Islet precursor cell (in vitro differentiated cells): Measurements from ENCODE around the gene OLFM1.
A peak's percentile ranks its signal among the peaks of the same experiment; 100 is the strongest.
"Not testable (repeated sequence)": the region's sequence is repeated elsewhere in the genome, so short reads cannot be mapped to it uniquely, and the experiment has no call there.

Source experiments
- DNase-seq: peaks from one replicate; pipeline ENCODE4 v3.0.0-alpha.2; 2018

OLFM1 gene

DNA sequence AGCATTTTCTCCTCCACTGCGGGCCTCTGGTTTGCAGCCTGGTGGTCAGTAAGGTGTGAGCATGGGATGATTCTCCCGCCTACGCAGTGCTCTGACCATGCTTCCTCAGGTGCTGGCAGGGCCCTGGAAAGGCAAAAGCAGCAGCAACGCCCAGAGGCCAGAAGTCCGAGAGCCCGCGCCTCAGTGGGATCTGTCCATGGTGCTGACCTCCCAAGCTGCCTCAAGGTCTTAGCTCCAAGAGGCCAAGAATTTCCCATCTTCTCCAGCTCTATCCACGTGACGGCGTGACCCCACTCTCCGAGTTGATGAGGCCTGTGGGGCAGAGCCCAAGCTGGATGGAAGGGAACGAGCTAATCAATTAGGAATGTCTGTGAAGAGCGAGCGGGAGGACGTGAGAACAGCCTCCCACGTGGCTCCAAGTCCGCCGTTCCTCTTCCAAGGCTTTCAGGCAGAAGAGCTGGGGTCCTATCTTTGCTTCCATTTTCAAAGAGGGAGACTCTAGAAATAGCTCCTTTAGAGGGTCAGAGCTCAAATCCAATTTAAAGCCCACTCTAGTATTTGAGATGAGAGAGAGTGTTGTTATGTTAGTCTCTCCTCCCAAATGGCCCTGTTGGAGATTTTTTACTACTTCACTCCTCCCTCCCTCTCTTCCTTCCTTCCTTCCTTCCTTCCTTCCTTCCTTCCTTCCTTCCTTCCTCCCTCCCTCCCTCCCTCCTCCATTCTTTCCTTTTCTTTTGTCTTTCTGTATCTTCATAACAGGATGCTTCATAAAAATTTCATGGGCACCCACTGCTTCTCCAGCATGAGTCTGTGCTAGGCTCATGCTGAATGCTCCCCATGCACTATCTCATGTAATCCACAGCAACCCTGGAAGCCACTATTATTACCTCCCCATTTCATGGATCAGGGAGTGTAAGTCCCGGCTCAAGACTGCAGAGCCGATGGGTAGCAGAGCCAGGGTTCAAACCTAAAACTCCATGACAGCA lies 69.3 kb downstream of the OLFM1 start:
- DNase-seq: peak; percentile 91

DNA sequence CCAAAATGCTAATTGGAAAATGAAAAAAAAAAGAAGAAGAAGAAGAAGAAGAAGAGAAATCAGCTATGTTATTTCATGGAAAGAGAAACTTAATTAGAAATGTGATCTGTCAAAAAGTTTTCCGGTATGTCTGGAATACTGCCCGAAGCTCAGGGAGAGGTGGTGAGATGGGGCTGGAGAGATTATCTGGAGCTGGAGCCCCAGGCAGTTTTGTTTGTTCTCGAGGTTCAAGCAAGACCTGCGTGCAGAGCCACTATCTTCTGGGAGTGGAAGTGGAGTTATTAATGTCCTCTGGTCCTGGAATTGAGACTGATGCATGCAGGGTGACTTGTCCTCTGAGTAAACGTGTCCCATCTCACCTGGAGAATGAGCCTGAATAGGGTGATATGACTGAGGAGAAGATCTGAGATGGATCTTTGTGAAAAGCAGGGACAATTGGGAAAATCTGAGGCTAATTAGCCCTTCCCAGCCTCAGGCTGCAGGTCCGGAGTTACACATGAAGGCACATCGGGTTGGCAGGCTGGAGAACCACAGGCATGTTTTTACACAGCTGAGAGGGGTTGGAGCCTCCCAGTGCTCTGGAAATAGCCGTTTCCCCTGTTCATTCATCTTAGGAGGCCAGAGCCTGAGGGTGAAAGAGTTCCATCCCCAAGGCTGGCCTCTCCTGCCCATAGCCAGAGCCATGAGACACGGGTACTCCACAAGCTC lies 70.5 kb downstream of the OLFM1 start:
- no peak for DNase-seq

DNA sequence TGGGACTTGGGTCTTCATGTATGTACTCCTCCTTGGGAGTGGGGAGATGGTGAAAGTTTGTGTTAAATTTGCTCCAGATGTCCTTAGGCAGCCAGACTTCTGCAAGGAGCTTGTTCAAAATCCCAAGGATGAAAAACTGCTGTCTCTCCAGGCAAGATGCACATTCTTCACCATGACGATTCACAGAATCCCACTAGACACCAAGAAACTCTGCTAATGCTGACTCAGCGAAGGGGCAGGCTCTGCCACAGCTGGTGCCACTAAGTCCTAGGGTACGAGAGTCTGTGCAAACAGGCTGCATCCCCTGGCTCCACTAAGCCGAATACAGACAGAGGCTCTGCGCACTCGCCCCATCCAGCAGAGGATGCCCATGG lies 71.1 kb downstream of the OLFM1 start:
- DNase-seq: no peak

DNA sequence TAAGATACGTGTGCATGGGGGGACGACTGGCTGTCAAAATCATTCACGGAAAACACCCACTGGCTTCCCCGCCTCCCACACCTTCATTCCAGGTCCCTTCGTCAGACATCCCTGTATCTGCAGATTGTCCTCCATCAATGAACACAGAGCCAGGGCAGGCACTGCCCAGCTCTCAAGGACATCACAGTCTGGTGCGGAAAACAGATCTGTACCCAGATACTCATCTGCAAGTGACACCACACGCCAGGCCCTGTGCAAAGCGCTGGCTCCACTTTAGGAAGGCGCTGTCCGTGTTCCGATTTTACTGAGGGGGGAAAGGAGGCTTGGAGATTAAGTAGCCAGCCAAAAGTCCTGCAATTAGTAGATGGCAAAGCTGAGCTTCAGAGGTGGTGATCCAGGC lies 72.3 kb downstream of the OLFM1 start:
- no peak for DNase-seq

DNA sequence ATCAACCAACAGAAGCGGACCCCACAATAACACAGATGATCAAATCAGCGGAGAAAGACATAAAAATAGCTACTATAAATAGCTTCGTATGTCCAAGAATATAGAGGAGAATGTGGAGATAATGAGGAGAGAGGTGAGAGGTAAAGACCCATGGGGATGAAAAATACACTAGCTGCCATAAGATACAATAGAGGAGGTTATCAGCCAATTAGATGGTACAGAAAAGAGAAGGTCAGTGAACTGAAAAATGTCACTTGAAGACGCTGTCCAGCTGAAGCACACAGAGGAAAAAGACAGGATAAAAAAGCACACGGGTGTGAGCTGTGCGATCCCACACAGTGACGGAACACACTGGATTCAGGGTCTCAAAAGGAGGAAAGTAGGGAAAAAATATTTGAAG lies 73.4 kb downstream of the OLFM1 start:
- no peak for DNase-seq

DNA sequence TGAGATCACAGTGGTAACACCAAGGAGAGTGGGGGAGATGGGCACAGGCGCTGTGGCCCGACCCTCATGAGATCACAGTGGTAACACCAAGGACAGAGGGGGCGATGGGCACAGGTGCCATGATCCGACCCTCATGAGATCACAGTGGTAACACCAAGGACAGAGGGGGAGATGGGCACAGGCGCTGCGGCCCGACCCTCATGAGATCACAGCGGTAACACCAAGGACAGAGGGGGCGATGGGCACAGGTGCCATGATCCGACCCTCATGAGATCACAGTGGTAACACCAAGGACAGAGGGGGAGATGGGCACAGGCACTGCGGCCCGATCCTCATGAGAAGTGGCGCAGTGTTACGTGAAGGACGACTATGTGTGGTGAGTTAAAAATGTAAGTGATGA lies 75.1 kb downstream of the OLFM1 start:
- DNase-seq: not testable (repeated sequence)

DNA sequence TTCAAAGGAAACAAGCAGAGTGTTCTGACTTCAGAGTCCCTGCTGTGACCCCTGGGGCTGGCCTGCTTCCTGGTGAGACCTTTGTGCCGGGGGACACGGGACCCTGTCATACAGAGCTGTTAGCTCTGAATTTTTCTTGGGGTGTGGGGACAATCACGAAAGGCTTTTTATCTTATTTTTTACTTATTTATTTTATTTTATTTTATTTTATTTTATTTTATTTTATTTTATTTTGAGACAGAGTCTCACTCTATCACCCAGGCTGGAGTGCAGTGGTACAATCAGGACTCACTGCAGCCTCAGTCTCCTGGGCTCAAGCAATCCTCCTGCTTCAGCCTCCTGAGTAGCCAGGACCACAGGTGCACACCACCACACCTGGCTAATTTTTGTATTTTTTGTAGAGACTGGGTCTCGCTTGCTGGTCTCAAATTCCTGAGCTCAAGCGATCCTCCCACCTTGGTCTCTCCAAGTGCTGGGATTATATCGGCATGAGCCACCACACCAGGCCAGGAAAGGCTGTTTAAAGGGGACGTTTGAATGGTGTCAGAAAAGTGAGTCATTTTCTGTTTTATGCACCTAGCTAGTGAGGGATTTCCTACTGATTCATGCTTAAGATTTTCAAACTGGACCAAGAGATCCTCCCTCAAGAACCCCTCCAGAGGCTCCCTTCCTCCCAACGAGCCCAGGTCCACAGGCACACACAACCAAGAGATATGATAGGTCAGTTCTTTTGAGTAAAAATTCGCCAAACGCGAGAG lies 75.7 kb downstream of the OLFM1 start:
- DNase-seq: no peak

DNA sequence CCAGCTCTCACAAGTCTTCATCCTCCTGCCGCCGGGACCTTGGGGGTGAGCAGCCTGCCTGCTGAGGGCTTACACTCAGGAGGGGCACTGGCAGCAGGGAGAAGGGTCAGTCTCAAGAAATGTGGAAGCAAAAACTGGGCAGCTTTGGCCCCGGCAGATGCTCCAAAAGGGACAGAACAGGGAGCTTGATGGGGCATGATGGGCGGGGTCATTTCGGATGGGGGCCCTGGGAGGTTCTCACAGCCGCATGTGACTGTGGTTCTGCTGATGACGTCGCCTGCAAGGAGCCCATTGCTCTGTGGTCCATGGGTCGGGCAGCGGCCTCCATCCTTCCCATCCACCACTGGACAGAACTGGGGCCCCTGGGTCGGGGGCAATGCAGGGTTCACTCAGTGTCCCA lies 76.6 kb downstream of the OLFM1 start:
- DNase-seq: no peak

DNA sequence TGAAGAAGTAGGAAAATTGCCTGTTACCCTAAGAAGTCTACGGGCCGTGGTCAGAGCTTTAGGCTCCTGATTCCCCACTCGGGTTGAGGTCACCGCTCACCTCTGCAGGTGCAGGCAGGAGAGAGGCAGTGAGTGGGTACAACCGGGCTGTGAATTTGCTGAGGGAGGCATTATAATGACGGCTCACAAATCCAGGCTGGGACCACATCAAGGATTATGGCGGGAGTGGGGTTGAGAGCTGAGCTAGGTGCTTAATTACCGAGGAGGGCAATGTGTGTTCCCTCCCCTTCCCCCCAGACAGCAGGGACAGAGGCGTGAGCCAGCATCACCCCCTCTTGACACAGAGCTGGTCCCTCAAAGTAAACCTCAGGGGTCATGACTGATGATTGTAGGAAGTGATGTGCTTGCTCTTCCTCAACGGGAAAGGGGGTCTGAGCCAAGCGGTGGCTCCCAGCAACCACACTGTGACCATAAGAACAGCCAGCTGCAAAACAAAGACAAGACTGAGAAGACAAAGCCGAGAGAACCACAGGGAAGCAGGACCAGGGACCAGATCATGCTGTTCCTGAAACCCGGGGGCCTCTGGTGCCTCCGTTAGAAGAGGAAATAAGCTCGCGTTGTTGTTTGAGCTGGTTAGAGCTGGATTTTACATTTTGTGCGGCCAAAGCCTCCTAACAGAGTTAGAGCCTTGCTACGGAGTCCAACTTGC lies 77.7 kb downstream of the OLFM1 start:
- no peak for DNase-seq

DNA sequence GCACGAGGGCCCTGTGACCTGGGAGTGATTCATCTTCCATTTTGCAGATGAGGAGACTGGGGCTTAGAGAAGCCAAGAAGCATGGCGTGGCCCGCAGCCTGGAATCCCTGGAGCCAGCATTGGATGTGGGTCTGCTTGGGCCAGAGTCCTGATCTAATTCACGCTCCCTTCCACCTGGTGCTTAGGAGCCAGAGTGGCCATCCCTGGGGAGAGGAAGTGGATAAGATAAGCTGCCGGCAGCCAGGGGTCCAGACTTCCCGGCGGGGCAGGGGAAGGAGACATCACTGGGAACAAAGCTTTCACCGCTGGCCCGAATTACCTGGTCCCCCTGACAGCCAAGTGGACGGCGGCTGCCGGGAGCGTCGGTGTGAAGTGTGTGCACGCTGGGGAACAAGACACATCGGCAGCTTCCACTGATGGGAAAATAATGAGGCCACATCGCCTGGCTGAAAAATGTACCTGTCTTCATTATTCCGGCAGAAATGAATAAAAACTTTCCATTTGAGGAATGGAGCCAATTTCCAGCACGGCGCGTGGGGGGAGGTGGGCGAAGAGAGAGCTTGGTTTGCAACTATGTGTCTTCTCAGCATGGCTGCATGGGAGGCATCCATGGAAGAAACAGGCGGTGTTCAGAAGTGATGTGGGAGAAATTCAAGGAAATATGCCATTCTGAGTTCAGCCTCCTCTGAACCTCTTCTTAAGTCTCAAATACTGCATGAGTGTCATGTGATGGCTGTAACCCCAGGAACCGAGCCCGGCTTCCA lies 78.5 kb downstream of the OLFM1 start:
- no peak for DNase-seq

DNA sequence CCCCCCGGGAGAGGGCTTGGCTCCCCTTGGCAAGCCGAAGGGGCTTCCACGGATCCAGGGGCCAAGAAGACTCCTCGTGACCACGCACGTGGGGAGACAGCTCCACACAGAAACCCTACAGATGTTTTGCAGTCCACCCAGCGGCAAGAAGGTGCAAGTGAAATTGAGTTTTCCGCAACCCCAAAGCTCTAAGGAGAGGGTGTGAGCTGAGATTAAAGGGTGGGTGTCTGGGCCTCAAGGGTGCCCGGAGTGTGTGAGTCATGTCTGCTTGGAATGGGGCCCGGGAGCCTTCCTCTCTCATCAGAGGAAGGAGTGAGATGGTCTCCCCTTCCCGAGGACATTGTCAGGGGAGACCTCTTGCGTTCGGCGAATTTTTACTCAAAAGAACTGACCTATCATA lies 79.1 kb downstream of the OLFM1 start:
- DNase-seq: no peak

DNA sequence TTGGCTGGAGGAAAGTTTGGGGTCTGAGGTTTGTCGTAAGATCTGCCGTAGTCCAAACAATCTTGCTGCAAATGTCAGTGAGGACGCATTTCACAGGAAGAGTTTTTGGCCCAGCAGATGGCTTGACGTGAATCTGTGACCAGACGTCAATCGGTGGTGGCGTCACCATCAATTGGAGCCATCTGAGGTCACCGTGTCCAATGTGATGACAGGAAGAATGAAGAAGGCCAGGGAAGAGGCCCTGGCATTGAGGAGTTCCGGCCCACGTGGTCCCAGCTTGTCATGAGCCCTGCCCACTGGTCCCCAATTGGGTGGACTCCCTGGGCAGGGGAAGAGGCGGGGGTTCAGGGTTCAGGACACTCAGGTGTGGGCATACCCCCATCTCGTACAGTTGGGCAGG lies 79.9 kb downstream of the OLFM1 start:
- no peak for DNase-seq

DNA sequence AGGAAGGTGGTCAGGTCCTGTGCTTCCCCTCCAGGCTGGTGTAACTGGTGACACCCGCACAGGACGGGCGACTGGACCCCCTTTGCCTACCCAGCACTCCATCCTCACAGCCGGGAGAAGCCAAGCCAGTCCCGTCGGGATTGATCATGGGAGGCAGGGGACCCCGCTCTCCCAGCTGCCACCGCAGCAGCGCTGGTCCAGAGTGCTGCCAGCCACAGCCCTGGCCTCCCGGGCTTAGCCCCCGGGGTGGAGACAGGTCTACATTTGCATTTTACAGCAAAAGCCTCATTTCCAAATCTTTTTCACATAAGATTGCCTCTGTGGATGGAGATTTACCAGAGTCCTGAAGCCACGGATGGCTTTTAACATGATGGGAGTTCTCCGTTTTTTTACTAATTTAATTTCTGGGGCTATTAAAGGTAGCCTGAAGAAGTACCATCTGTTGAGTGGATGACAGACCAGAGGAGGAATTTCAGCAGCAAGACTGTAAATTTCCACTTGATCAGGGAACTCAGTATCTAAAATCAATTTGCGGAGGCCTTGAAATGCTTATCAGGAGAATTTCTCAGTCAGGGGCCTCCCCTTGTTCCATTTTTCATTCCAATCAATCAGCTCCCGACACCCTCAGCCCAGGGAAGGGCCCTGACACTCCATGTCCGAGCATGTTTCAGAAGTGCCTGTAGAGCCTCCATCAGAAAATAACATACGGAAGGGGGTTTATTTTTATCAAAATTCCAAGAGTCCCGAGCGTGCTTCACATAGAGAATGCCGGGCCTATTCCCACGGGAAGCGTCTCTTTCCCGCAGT lies 80.6 kb downstream of the OLFM1 start:
- DNase-seq: no peak

DNA sequence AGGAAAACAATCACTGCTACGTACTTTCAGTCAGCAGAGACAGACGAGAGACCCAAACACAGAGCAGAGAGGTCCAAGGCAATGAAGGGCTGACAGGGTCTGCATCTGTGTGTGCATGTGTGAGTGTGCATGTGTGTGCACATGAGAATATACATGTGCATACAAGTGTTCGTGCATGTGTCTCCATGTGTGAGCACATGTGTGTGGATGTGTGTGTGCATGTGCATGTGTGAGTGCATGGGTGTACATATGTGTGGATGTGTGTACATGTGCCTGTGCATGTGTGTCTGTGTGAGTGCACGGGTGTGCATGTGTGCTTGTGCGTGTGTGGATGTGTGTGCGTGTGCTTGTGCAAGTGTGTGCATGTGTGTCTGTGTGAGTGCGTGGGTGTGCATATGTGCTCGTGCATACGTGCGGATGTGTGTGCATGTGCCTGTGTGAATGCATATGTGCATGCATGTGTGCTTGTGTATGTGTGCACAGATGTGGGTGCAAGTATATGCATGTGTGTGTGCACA lies 82.3 kb downstream of the OLFM1 start:
- DNase-seq: no peak

DNA sequence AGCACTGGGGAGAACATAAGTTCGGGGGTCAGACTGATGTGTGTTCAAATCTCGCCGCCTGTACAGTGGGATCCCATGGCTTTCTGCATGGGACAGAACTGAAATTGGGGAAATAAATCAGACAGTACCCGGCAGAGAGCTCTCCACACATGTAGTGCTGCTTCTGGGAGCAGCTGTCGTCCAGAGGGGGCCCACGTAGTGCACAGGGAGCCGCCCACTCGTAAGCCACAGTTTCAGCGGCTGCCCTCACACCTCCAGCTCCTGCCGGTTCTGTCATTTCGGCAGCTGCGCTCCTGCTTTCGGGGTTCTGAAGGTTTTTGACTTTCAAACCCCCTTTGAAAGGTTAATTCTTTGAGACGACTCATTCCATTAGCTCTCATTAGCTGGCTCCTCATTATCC lies 83.1 kb downstream of the OLFM1 start:
- no peak for DNase-seq
